ENCODE results near the gene CARD11. TPM values are rescaled to one million over a fixed set of nuclear protein-coding genes. Genes with fewer than 3 reads are reported as not detected.
A peak's percentile ranks its signal among the peaks of the same experiment; 100 is the strongest.
"Not testable (repeated sequence)": the region's sequence is repeated elsewhere in the genome, so short reads cannot be mapped to it uniquely, and the experiment has no call there.

CARD11 gene
- total and polyA plus RNA-seq, 4 donors = 0.77 to 1.2 (median 1.1) TPM

DNA sequence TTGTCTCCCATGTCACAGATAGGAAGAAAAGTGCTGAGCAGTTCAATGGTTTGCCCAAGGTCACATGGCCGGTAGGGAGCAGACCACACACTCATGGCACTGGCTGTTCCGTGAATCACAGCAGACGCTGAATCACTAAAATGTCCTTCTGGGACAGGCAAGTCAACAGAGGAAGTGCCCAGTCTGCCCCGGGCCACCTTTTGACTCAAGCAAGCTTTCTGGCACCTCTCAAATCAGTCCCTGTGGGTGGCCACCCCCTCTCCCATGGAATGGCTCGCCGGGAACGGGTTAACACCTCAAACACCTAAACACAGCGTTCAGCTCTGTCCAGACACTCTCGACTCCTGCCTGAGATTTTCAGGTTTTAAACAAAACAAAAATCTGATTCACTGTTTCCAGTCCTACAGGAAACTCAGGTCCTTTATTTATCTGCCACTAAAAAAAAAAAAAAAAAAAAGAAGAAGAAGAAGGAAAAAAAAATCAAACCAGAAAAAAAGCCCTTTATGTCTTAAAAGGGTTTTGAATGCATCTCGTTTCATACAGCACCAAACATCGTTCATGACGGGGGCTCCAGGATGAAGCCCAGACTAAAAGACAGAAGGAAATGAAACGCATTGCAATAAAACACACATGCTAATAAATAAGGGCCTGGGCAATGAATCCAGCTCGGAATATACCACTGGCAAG, 15.5 kb downstream of the CARD11 start:
- H3K27me3 ChIP-seq (ENCODE audit: control insufficient read depth, insufficient read depth, low read length) = no peaks in the 10 kb centered on the region
- WGBS (ENCODE audit: insufficient coverage) = 21% methylated on average over 12 of the region's 14 CpGs
- H3K27ac ChIP-seq (ENCODE audit: low read depth, low read length) = no peak overlapping the region
- H3K36me3 ChIP-seq (ENCODE audit: control insufficient read depth, insufficient read depth, low read length) = no peaks in the 10 kb centered on the region
- H3K4me1 ChIP-seq (ENCODE audit: control insufficient read depth, insufficient read depth, low read length) = peaks cover 9% of the 10 kb centered on the region
- peak in 3 of 6 donors; percentile 12 to 18 (median 15) for DNase-seq (ENCODE audit: low read depth in 4 of 6, low spot score in 6 of 6)
- no peak overlapping the region for H3K4me3 ChIP-seq (ENCODE audit: low read depth, low read length)
- no peaks in the 10 kb centered on the region for H3K9me3 ChIP-seq (ENCODE audit: control insufficient read depth, insufficient read depth, low read length)

DNA sequence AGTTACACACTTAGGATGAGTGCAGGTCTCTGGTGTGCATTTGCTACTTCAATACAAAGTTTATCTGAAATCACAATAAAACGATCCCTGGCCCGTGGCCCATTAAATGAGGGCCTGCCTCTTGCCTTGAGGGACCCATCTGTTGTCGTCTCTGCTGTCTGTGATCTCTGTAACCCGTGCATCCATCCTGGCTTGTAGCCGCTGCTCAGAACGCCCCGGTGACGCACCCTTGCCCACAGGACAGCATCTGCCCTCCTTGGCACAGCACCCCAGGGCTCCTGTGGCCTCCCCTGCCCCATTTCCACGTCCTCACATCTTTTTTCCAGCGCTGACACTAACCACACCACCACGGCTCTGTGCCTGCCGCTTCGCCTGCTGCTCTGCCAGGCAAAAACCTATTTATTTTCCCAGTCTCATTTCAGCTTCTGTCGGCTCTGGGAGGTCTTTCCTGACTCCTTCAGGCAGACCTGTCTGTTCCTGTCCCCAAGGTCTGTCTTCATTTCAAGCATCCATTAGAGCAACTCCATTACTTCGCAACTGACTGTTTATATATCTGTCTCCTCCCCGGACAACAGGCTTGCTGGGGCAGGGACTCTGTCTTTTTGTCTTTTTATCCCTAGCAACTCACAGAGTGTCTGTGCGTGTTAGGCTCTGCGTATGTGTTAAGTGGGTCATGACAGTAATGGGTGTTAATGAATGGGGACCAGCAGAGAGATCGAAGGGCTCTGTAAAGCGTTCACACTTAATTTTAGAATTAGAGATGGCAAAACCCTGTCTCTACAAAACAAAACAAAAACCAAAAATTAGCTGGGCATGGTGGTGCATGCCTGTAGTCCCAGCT, 16.4 kb downstream of the CARD11 start:
- DNase-seq (ENCODE audit: low read depth in 4 of 6, low spot score in 6 of 6) = peak in 3 of 6 donors; percentile 13 to 81 (median 21)
- H3K4me3 ChIP-seq (ENCODE audit: low read depth, low read length) = no peak overlapping the region
- no peaks in the 10 kb centered on the region for H3K9me3 ChIP-seq (ENCODE audit: control insufficient read depth, insufficient read depth, low read length)
- H3K4me1 ChIP-seq (ENCODE audit: control insufficient read depth, insufficient read depth, low read length) = peaks cover 9% of the 10 kb centered on the region
- no peaks in the 10 kb centered on the region for H3K27me3 ChIP-seq (ENCODE audit: control insufficient read depth, insufficient read depth, low read length)
- no peak overlapping the region for H3K27ac ChIP-seq (ENCODE audit: low read depth, low read length)
- 40% methylated on average over 14 of the region's 20 CpGs for WGBS (ENCODE audit: insufficient coverage)
- no peaks in the 10 kb centered on the region for H3K36me3 ChIP-seq (ENCODE audit: control insufficient read depth, insufficient read depth, low read length)

- WGBS (ENCODE audit: insufficient coverage) = no CpG with 5 or more reads among the region's 3 CpGs
- Histone ChIP-seq H3K36me3 (ENCODE audit: control insufficient read depth, insufficient read depth, low read length) (no peaks in the 10 kb centered on the region), H3K4me3 (ENCODE audit: low read depth, low read length) (no peak overlapping the region), H3K27me3 (ENCODE audit: control insufficient read depth, insufficient read depth, low read length) (no peaks in the 10 kb centered on the region), H3K9me3 (ENCODE audit: control insufficient read depth, insufficient read depth, low read length) (no peaks in the 10 kb centered on the region), H3K27ac (ENCODE audit: low read depth, low read length) (no peak overlapping the region), H3K4me1 (ENCODE audit: control insufficient read depth, insufficient read depth, low read length) (peaks cover 9% of the 10 kb centered on the region)
- DNase-seq (ENCODE audit: low read depth in 4 of 6, low spot score in 6 of 6) = no peak
These were observed 18.1 kb downstream of the CARD11 start for GRCh38 chr7:3025616-3026015.

- peaks cover under 1% of the 10 kb centered on the region for H3K4me1 ChIP-seq (ENCODE audit: control insufficient read depth, insufficient read depth, low read length)
- no peak for DNase-seq (ENCODE audit: low read depth in 4 of 6, low spot score in 6 of 6)
- no peak overlapping the region for H3K4me3 ChIP-seq (ENCODE audit: low read depth, low read length)
- no peaks in the 10 kb centered on the region for H3K36me3 ChIP-seq (ENCODE audit: control insufficient read depth, insufficient read depth, low read length)
- H3K9me3 ChIP-seq (ENCODE audit: control insufficient read depth, insufficient read depth, low read length) = no peaks in the 10 kb centered on the region
- H3K27me3 ChIP-seq (ENCODE audit: control insufficient read depth, insufficient read depth, low read length) = no peaks in the 10 kb centered on the region
- no CpG with 5 or more reads among the region's 2 CpGs for WGBS (ENCODE audit: insufficient coverage)
- H3K27ac ChIP-seq (ENCODE audit: low read depth, low read length) = no peak overlapping the region
These were observed 21.8 kb downstream of the CARD11 start for GRCh38 chr7:3021825-3022224.

- H3K4me3 ChIP-seq (ENCODE audit: low read depth, low read length); H3K27ac ChIP-seq (ENCODE audit: low read depth, low read length); H3K4me1 ChIP-seq (ENCODE audit: control insufficient read depth, insufficient read depth, low read length); H3K36me3 ChIP-seq (ENCODE audit: control insufficient read depth, insufficient read depth, low read length); DNase-seq (ENCODE audit: low read depth in 4 of 6, low spot score in 6 of 6); H3K9me3 ChIP-seq (ENCODE audit: control insufficient read depth, insufficient read depth, low read length); H3K27me3 ChIP-seq (ENCODE audit: control insufficient read depth, insufficient read depth, low read length): not testable (repeated sequence)
- WGBS (ENCODE audit: insufficient coverage) = 100% methylated on average over 4 of the region's 8 CpGs
These were observed 22.4 kb downstream of the CARD11 start for GRCh38 chr7:3021224-3021623.

DNA sequence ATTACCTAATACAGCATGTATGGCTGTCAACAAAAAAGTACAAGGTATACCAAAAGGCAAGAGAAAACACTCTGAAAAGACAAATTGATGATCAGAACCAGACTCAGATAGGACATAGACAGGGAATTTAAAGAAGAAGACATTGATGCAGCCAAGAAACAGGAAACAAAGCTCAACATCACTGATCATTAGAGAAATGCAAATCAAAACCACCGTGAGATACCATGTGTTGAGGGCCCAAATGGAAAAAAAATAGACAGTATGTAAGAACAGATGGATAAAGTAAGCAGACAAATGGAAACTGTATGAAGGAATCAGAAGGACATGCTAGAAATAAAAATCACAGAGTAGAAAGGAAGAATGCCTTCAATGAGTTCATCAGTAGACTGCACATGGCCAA, 23.3 kb downstream of the CARD11 start:
- H3K4me1 ChIP-seq (ENCODE audit: control insufficient read depth, insufficient read depth, low read length) = no peaks in the 10 kb centered on the region
- no CpG with 5 or more reads among the region's 1 CpG for WGBS (ENCODE audit: insufficient coverage)

GRCh38 chr7:3019801-3020200, 23.9 kb downstream of the CARD11 start:
- no peak for DNase-seq (ENCODE audit: low read depth in 4 of 6, low spot score in 6 of 6)
- H3K27ac ChIP-seq (ENCODE audit: low read depth, low read length) = no peak overlapping the region
- H3K27me3 ChIP-seq (ENCODE audit: control insufficient read depth, insufficient read depth, low read length) = no peaks in the 10 kb centered on the region
- WGBS (ENCODE audit: insufficient coverage) = no CpG with 5 or more reads among the region's 4 CpGs
- no peaks in the 10 kb centered on the region for H3K4me1 ChIP-seq (ENCODE audit: control insufficient read depth, insufficient read depth, low read length)
- H3K36me3 ChIP-seq (ENCODE audit: control insufficient read depth, insufficient read depth, low read length) = no peaks in the 10 kb centered on the region
- no peaks in the 10 kb centered on the region for H3K9me3 ChIP-seq (ENCODE audit: control insufficient read depth, insufficient read depth, low read length)
- H3K4me3 ChIP-seq (ENCODE audit: low read depth, low read length) = no peak overlapping the region

More for the DNA sequence above, 23.3 kb downstream of the CARD11 start:
- Histone ChIP-seq H3K27me3 (ENCODE audit: control insufficient read depth, insufficient read depth, low read length) (no peaks in the 10 kb centered on the region), H3K27ac (ENCODE audit: low read depth, low read length) (no peak overlapping the region), H3K4me3 (ENCODE audit: low read depth, low read length) (no peak overlapping the region), H3K9me3 (ENCODE audit: control insufficient read depth, insufficient read depth, low read length) (no peaks in the 10 kb centered on the region), H3K36me3 (ENCODE audit: control insufficient read depth, insufficient read depth, low read length) (no peaks in the 10 kb centered on the region)
- no peak for DNase-seq (ENCODE audit: low read depth in 4 of 6, low spot score in 6 of 6)

- no peak overlapping the region for H3K4me3 ChIP-seq (ENCODE audit: low read depth, low read length)
- no peak for DNase-seq (ENCODE audit: low read depth in 4 of 6, low spot score in 6 of 6)
- WGBS (ENCODE audit: insufficient coverage) = 77% methylated on average over 19 of the region's 23 CpGs
These were observed 29.5 kb downstream of the CARD11 start for GRCh38 chr7:3013975-3014792.

DNA sequence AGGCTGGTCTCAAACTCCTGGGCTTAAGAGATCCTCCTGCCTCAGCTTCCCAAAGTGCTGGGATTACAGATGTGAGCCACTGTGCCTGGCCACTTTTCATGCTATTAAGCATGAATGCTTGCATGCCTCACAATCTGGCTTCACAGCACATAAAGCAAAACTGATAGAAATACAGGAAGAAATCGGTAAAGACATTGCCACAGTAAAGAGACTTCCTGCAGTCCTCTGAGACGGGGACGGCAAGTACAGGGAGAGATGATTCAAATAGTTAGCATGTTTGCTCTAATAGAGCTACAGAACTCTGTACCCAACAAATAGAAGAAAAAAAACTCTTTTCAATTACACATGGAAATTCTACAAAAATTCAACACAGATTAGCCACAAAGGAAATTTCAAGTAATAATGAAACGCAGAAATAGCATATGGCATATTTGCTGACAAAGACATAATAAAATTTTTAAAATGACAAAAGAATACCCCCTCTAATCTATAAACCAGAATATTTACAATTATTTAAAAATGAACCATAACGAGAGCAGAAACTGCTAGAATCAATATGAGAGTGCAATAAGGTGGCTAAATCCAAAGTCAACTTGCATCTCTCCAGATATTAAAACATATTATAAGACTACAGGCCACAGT, 32.3 kb downstream of the CARD11 start:
- Histone ChIP-seq H3K4me1 (ENCODE audit: control insufficient read depth, insufficient read depth, low read length) (no peaks in the 10 kb centered on the region), H3K27me3 (ENCODE audit: control insufficient read depth, insufficient read depth, low read length) (no peaks in the 10 kb centered on the region), H3K27ac (ENCODE audit: low read depth, low read length) (no peak overlapping the region), H3K4me3 (ENCODE audit: low read depth, low read length) (no peak overlapping the region), H3K36me3 (ENCODE audit: control insufficient read depth, insufficient read depth, low read length) (no peaks in the 10 kb centered on the region), H3K9me3 (ENCODE audit: control insufficient read depth, insufficient read depth, low read length) (no peaks in the 10 kb centered on the region)
- WGBS (ENCODE audit: insufficient coverage) = no CpG with 5 or more reads among the region's 5 CpGs
- DNase-seq (ENCODE audit: low read depth in 4 of 6, low spot score in 6 of 6) = no peak

More at GRCh38 chr7:3013975-3014792, 29.5 kb downstream of the CARD11 start:
- no peaks in the 10 kb centered on the region for H3K4me1 ChIP-seq (ENCODE audit: control insufficient read depth, insufficient read depth, low read length)
- H3K27ac ChIP-seq (ENCODE audit: low read depth, low read length) = no peak overlapping the region
- no peaks in the 10 kb centered on the region for H3K36me3 ChIP-seq (ENCODE audit: control insufficient read depth, insufficient read depth, low read length)
- H3K27me3 ChIP-seq (ENCODE audit: control insufficient read depth, insufficient read depth, low read length) = no peaks in the 10 kb centered on the region
- no peaks in the 10 kb centered on the region for H3K9me3 ChIP-seq (ENCODE audit: control insufficient read depth, insufficient read depth, low read length)
